ENCODE measurements around the gene MISP3.
A peak's percentile ranks its signal among the peaks of the same experiment; 100 is the strongest.

The MISP3 gene

GRCh38 chr19:14080887-14081796 is 8.6 kb downstream of the MISP3 start:
- DNase-seq (ENCODE audit: low spot score) = peak; percentile 92

GRCh38 chr19:14081797-14082674 is 9.4 kb downstream of the MISP3 start:
- DNase-seq (ENCODE audit: low spot score) = no peak

GRCh38 chr19:14082675-14082960 is 10.0 kb downstream of the MISP3 start:
- no peak for DNase-seq (ENCODE audit: low spot score)

- DNase-seq (ENCODE audit: low spot score) = no peak
Observed at GRCh38 chr19:14085309-14085995, 12.9 kb downstream of the MISP3 start, which contains the start of gene C19orf67. TSS of gene C19orf67 (minus strand) at chr19:14085783. CDS start at chr19:14085627, 156 bp downstream.

- no peak for DNase-seq (ENCODE audit: low spot score)
Observed at GRCh38 chr19:14086098-14086497, 13.5 kb downstream of the MISP3 start.

- DNase-seq (ENCODE audit: low spot score) = no peak
Observed at GRCh38 chr19:14088634-14089411, 16.2 kb downstream of the MISP3 start.

DNA sequence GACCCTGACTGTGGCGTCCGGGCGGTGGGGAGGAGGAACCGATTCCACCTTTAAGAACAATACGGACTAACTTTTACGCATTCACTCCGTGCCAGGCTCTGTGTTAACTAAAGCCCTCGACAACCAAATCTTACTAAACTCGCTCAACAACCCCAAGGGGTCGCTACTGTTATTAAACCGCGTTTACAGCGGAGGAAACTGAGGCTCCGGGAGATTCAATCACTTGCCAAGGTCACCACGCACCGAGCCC is 16.8 kb downstream of the MISP3 start:
- no peak for DNase-seq (ENCODE audit: low spot score)

GRCh38 chr19:14089662-14090508 is 17.3 kb downstream of the MISP3 start:
- peak; percentile 77 for DNase-seq (ENCODE audit: low spot score)

DNA sequence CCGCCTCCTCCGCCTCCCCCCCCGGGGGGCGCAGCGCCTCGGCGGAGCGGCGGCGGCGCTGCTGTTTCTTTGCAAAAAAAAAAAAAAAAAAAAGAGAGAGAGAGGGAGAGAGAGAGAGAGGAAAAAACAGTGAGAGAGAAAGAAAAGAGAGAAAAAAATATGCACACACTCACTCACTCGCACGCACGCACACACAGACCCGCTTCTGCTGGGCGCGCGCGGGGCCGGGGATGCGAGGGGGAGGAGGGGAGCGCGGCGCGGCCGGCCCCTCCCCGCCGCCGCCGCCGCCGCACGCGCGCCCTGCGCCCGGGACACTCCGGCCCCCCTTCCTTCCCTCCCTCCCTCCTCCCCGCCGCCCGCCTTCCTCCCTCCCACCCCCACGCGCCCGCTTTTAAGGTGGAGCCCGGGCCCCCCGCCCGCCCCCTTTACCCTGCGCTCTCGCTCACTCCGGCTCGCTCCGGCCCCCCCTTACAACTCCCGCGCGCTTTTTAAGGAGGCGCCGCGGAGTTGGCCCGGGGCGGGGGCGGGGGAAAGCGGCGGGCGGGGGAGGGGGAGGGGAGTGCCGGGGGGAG is 18.0 kb downstream of the MISP3 start, which contains the start of gene SAMD1:
Gene SAMD1, minus strand, starts transcription at position 243 of the 572 bp plus-strand sequence.
- DNase-seq (ENCODE audit: low spot score) = peak; percentile 87

GRCh38 chr19:14091081-14091812 is 18.7 kb downstream of the MISP3 start:
- peak; percentile 92 for DNase-seq (ENCODE audit: low spot score)

- DNase-seq (ENCODE audit: low spot score) = no peak
Observed at GRCh38 chr19:14091813-14092462, 19.4 kb downstream of the MISP3 start.

- no peak for DNase-seq (ENCODE audit: low spot score)
Observed at GRCh38 chr19:14093117-14093823, 20.7 kb downstream of the MISP3 start.

DNA sequence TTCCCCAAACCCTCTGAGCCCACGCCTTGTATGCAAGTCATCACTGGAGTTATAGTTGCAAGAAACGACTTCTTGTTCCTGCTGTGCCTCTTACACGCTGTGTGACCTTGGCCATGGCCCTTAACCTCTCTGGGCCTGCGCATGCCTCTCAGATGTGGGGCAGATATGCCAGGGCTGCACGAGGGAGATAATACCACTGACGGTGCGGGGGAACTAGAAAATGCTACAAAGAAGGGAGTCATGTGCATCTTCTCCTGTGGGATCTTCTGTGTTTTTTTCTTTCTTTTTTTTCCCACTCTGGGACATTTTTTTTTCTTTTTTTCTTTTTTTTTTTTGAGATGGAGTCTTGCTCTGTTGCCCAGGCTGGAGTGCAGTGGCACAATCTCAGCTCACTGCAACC is 22.3 kb downstream of the MISP3 start:
- DNase-seq (ENCODE audit: low spot score) = no peak

DNA sequence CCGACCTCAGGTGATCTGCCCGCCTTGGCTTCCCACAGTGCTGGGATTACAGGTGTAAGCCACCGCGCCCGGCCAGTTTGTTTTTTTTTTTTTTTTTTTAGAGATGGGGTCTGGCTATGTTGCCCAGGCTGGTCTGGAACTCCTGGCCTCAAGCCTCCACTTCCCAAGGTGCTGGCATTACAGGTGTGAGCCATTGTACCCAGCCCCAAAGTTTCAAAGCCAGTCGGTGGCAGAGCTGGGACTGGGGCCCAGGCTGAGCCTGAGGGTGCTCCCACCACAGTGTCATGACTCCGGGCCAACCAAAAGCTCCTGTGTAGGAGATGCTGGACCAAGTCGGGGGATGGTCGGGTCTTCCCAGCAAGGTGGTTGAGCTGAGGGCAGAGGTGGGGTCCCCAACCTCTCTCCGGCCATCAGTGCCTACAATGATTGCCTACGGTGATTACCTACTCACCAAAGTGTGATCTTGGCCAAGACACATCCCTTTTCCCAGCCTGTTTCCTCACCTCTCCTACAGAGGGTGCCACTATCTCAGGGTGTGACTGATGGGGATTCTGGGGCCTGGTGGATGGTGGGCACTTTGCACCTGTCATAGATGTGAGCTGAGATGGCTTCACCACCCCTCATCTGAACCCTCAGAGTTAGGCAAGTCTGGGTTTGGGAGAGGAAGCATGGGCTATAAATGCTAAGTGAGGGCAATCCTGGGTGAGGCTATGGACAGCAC is 23.8 kb downstream of the MISP3 start:
- DNase-seq (ENCODE audit: low spot score) = no peak

- DNase-seq (ENCODE audit: low spot score) = no peak
Observed at GRCh38 chr19:14097532-14098151, 25.1 kb downstream of the MISP3 start.

- no peak for DNase-seq (ENCODE audit: low spot score)
Observed at GRCh38 chr19:14101003-14101545, 28.5 kb downstream of the MISP3 start.

DNA sequence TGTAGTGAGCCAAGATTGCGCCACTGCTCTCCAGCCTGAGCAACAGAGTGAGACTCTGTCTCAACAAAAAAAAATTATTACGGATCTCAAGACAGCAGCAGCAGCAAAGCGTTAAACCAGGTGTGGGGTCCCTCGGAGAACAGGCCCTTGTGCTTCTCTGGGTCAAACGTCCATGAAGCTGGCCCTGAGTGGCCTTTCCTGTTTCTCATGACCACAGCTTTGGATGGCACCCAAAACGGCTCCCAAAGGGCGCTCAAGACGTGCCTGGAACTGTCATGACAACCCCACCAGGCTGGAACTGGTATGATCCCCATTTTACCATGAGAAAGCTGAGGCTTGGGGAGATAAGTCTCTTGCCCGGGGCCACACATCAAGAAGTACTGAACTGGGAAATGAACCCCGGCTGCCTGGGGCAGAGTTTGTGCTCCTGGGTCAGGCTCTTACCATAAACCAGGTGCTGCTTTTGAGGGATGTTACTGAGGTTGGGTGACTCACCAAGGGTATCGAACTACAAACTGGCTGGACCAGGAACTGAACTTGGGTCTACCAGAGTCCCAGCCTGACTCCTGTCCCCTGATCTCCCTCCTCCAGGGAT is 29.6 kb downstream of the MISP3 start:
- no peak for DNase-seq (ENCODE audit: low spot score)

All from iPS-NIHi11 (cell line).